Mesendoderm (in vitro differentiated cells): Measurements from ENCODE around the gene SCLT1.
A peak's percentile ranks its signal among the peaks of the same experiment; 100 is the strongest.

Experiments
- DNase-seq: peaks from one replicate; pipeline ENCODE4 v3.0.0; 2013
- H2AK5ac ChIP-seq: 2 replicates; pipeline ENCODE4 v1.6.1; 2013; ENCODE audit warnings: low read length, inconsistent platforms
- H2BK120ac ChIP-seq: 2 replicates; pipeline ENCODE4 v1.6.1; 2013; ENCODE audit warnings: low read depth, mild to moderate bottlenecking, low read length, moderate library complexity, mixed read lengths
- H2BK15ac ChIP-seq: replicated peaks from 2 replicates; pipeline ENCODE4 v1.6.1; 2013; ENCODE audit warnings: low read depth, mild to moderate bottlenecking, moderate library complexity
- H2BK5ac ChIP-seq: 2 replicates; pipeline ENCODE4 v1.6.1; 2013; ENCODE audit warnings: low read length, inconsistent platforms
- H3K18ac ChIP-seq: 2 replicates; pipeline ENCODE4 v1.6.1; 2013; ENCODE audit warnings: mild to moderate bottlenecking, low read length, mixed read lengths
- H3K23ac ChIP-seq: one replicate; pipeline ENCODE4 v1.6.1; 2013; ENCODE audit warnings: low read length
- H3K27ac ChIP-seq: 2 replicates; pipeline ENCODE4 v1.5.1; 2013; ENCODE audit warnings: low read depth, mild to moderate bottlenecking, inconsistent platforms, low read length, moderate library complexity
- H3K27me3 ChIP-seq: 2 replicates; pipeline ENCODE4 v1.6.1; 2013; ENCODE audit warnings: low read length, control low read depth, mild to moderate bottlenecking, inconsistent platforms; ENCODE audit not compliant: insufficient read depth, poor library complexity
- H3K36me3 ChIP-seq: 2 replicates; pipeline ENCODE4 v1.6.1; 2013; ENCODE audit warnings: low read length, inconsistent platforms; ENCODE audit not compliant: control insufficient read depth, insufficient read depth
- H3K4ac ChIP-seq: one replicate; pipeline ENCODE4 v1.6.1; 2013; ENCODE audit warnings: low read depth, mild to moderate bottlenecking, low read length, moderate library complexity
- H3K4me1 ChIP-seq: 2 replicates; pipeline ENCODE4 v1.6.1; 2013; ENCODE audit warnings: low read depth, low read length, inconsistent platforms; ENCODE audit not compliant: control insufficient read depth
- H3K4me2 ChIP-seq: 2 replicates; pipeline ENCODE4 v1.6.1; 2013; ENCODE audit warnings: low read length
- H3K4me3 ChIP-seq: 2 replicates; pipeline ENCODE4 v1.5.1; 2013; ENCODE audit warnings: mild to moderate bottlenecking, low read length
- H3K56ac ChIP-seq: one replicate; pipeline ENCODE4 v1.6.1; 2013; ENCODE audit warnings: low read length
- H3K79me1 ChIP-seq: 2 replicates; pipeline ENCODE4 v1.6.1; 2013; ENCODE audit warnings: low read length, inconsistent platforms
- H3K79me2 ChIP-seq: 2 replicates; pipeline ENCODE4 v1.6.1; 2013; ENCODE audit warnings: mild to moderate bottlenecking, low read length; ENCODE audit not compliant: control insufficient read depth, insufficient read depth
- H3K9ac ChIP-seq: 2 replicates; pipeline ENCODE4 v1.6.1; 2013; ENCODE audit warnings: low read length, inconsistent platforms
- H4K5ac ChIP-seq: one replicate; pipeline ENCODE4 v1.6.1; 2013; ENCODE audit warnings: low read length
- H4K8ac ChIP-seq: one replicate; pipeline ENCODE4 v1.6.1; 2013; ENCODE audit warnings: low read depth, mild to moderate bottlenecking, control low read depth, low read length, moderate library complexity
- WGBS: extraction: QIAGEN DNeasy Blood & Tissue Kit; methylation state at CpG from one replicate; pipeline ENCODE4 v1.1.7; 2013; ENCODE audit warnings: low lambda C conversion rate, missing lambda C conversion rate; ENCODE audit not compliant: insufficient coverage; ENCODE audit errors: extremely low coverage; 5-methylcytosine and 5-hydroxymethylcytosine counted together

Gene SCLT1

GRCh38 chr4:128846063-128846462 is 247.3 kb downstream of the SCLT1 start:
- Histone ChIP-seq H3K36me3 (peaks cover 4% of the 10 kb centered on the region), H4K8ac (no peak overlapping the region), H3K23ac (no peak overlapping the region), H3K4me3 (no peak overlapping the region), H3K79me2 (peaks cover 35% of the 10 kb centered on the region), H3K27me3 (no peaks in the 10 kb centered on the region), H3K9ac (no peak overlapping the region), H2BK120ac (no peak overlapping the region), H2BK5ac (no peak overlapping the region), H3K79me1 (peaks cover 19% of the 10 kb centered on the region), H4K5ac (no peak overlapping the region), H3K4ac (no peak overlapping the region), H3K4me2 (no peak overlapping the region), H3K4me1 (peaks cover 7% of the 10 kb centered on the region), H3K18ac (no peak overlapping the region), H2AK5ac (no peak overlapping the region), H2BK15ac (no peak overlapping the region), H3K27ac (no peak overlapping the region), H3K56ac (no peak overlapping the region)
- no CpG with 5 or more reads among the region's 4 CpGs for WGBS
- no peak for DNase-seq

- Histone ChIP-seq H3K18ac (no peak overlapping the region), H3K4ac (no peak overlapping the region), H3K4me2 (no peak overlapping the region), H3K9ac (no peak overlapping the region), H3K56ac (no peak overlapping the region), H2BK120ac (no peak overlapping the region), H4K8ac (no peak overlapping the region), H4K5ac (no peak overlapping the region), H3K36me3 (peaks cover 4% of the 10 kb centered on the region), H2BK15ac (no peak overlapping the region), H3K23ac (no peak overlapping the region), H3K4me1 (peaks cover 15% of the 10 kb centered on the region), H3K4me3 (no peak overlapping the region), H3K79me1 (peaks cover 21% of the 10 kb centered on the region), H2BK5ac (no peak overlapping the region), H3K79me2 (peaks cover 46% of the 10 kb centered on the region), H3K27me3 (no peaks in the 10 kb centered on the region), H2AK5ac (no peak overlapping the region), H3K27ac (no peak overlapping the region)
- no CpG with 5 or more reads among the region's 4 CpGs for WGBS
- no peak for DNase-seq
These were observed 248.4 kb downstream of the SCLT1 start for GRCh38 chr4:128844931-128845330.

GRCh38 chr4:128841402-128841801 is 251.9 kb downstream of the SCLT1 start:
- Histone ChIP-seq H3K79me1 (peaks cover 19% of the 10 kb centered on the region), H3K79me2 (peaks cover 72% of the 10 kb centered on the region), H3K9ac (no peak overlapping the region), H2BK5ac (no peak overlapping the region), H2BK120ac (no peak overlapping the region), H3K56ac (no peak overlapping the region), H3K27ac (no peak overlapping the region), H3K4ac (no peak overlapping the region), H4K8ac (no peak overlapping the region), H2BK15ac (no peak overlapping the region), H2AK5ac (peak overlapping the region; percentile 11), H3K36me3 (peaks cover 2% of the 10 kb centered on the region), H3K18ac (no peak overlapping the region), H3K4me2 (no peak overlapping the region), H3K4me1 (peaks cover 18% of the 10 kb centered on the region), H3K23ac (no peak overlapping the region), H3K4me3 (no peak overlapping the region), H3K27me3 (no peaks in the 10 kb centered on the region), H4K5ac (no peak overlapping the region)
- DNase-seq = no peak
- WGBS = no CpG with 5 or more reads among the region's 2 CpGs

- H3K4me2 ChIP-seq = no peak overlapping the region
- H3K36me3 ChIP-seq = no peaks in the 10 kb centered on the region
- no CpG with 5 or more reads among the region's 2 CpGs for WGBS
- no peak overlapping the region for H4K5ac ChIP-seq
- H2BK5ac ChIP-seq = no peak overlapping the region
- H3K27ac ChIP-seq = no peak overlapping the region
- H2BK15ac ChIP-seq = no peak overlapping the region
- H3K79me2 ChIP-seq = peaks cover 70% of the 10 kb centered on the region
- H4K8ac ChIP-seq = no peak overlapping the region
- no peak overlapping the region for H2AK5ac ChIP-seq
- no peak overlapping the region for H3K9ac ChIP-seq
- peaks cover 18% of the 10 kb centered on the region for H3K4me1 ChIP-seq
- H3K56ac ChIP-seq = no peak overlapping the region
- no peaks in the 10 kb centered on the region for H3K27me3 ChIP-seq
- peak overlapping the region; percentile 4 for H3K18ac ChIP-seq
- peak; percentile 57 for DNase-seq
- H3K79me1 ChIP-seq = peaks cover 15% of the 10 kb centered on the region
- H3K23ac ChIP-seq = no peak overlapping the region
- H2BK120ac ChIP-seq = no peak overlapping the region
- no peak overlapping the region for H3K4ac ChIP-seq
- no peak overlapping the region for H3K4me3 ChIP-seq
These were observed 252.5 kb downstream of the SCLT1 start for GRCh38 chr4:128840711-128841318.

- no CpG with 5 or more reads among the region's 3 CpGs for WGBS
These were observed 255.7 kb downstream of the SCLT1 start for GRCh38 chr4:128837679-128838078.

GRCh38 chr4:128837198-128837597 is 256.1 kb downstream of the SCLT1 start:
- no CpG with 5 or more reads among the region's 2 CpGs for WGBS
- peaks cover 81% of the 10 kb centered on the region for H3K79me2 ChIP-seq
- H3K27me3 ChIP-seq = no peaks in the 10 kb centered on the region
- H3K4ac ChIP-seq = no peak overlapping the region
- no peak overlapping the region for H3K4me3 ChIP-seq
- H2BK120ac ChIP-seq = no peak overlapping the region
- no peak overlapping the region for H3K27ac ChIP-seq
- H3K23ac ChIP-seq = no peak overlapping the region
- no peak overlapping the region for H3K9ac ChIP-seq
- no peak overlapping the region for H4K5ac ChIP-seq
- no peak overlapping the region for H3K4me2 ChIP-seq
- H4K8ac ChIP-seq = no peak overlapping the region
- no peak overlapping the region for H2BK5ac ChIP-seq
- no peak for DNase-seq
- H2AK5ac ChIP-seq = no peak overlapping the region
- peaks cover 11% of the 10 kb centered on the region for H3K79me1 ChIP-seq
- no peaks in the 10 kb centered on the region for H3K36me3 ChIP-seq
- no peak overlapping the region for H2BK15ac ChIP-seq
- no peak overlapping the region for H3K56ac ChIP-seq
- peaks cover 19% of the 10 kb centered on the region for H3K4me1 ChIP-seq
- H3K18ac ChIP-seq = no peak overlapping the region

More at GRCh38 chr4:128837679-128838078, 255.7 kb downstream of the SCLT1 start:
- Histone ChIP-seq H2AK5ac (no peak overlapping the region), H2BK120ac (no peak overlapping the region), H3K56ac (no peak overlapping the region), H4K8ac (no peak overlapping the region), H3K27ac (no peak overlapping the region), H3K23ac (no peak overlapping the region), H3K27me3 (no peaks in the 10 kb centered on the region), H2BK5ac (no peak overlapping the region), H2BK15ac (no peak overlapping the region), H4K5ac (no peak overlapping the region), H3K4me3 (no peak overlapping the region), H3K79me1 (peaks cover 13% of the 10 kb centered on the region), H3K4me1 (peaks cover 18% of the 10 kb centered on the region), H3K18ac (no peak overlapping the region), H3K79me2 (peaks cover 81% of the 10 kb centered on the region), H3K4me2 (no peak overlapping the region), H3K36me3 (no peaks in the 10 kb centered on the region), H3K4ac (no peak overlapping the region), H3K9ac (no peak overlapping the region)
- no peak for DNase-seq
